ENCODE results near the gene CFAP61.

CFAP61 gene

GRCh38 chr20:20369250-20370093 lies 317.1 kb downstream of the CFAP61 start:
- no peak for FAIRE-seq

DNA sequence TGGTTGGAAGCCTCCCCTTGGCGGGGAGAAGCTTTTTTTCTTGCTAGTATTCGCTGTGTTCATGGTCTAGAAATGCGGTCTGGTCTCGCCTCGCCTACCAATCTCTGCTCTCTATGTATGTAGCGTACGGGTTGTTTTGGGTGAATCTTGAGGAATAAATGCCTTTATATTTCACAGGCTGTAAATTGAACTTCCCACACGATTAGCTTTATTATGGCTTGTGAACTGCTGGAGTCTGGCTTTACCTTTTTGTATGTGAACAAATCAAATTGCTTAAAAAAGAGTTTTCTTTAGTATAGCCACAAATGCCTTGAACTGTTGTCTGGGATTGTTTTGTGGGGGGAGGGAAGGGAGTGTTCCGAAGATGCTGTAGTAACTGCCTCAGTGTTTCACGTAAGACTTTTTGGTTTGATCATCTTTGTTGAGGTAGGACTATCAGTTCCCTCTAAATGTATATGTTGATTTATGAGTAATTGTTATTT lies 317.8 kb downstream of the CFAP61 start:
- no peak for FAIRE-seq

- FAIRE-seq: no peak
These were observed 318.8 kb downstream of the CFAP61 start for GRCh38 chr20:20371083-20371482.

DNA sequence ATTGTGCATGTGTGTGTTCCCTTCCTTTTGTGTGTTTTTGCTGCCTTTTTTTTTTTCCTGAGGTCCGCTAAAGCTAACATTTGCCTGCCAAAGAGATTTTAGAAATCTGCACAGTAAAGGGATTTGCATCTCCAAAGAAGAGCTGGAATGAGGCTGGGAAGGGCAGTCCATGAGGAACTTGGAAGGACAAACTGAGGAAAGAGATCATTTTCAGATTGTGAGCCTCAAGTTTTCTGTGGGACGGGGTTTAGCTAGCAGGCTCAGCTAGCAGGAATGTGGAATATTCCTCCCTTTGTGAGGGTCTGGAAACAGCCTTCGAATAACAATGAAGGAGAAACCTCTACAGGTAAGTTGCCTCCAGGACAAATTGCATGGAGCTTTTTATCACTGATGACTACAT lies 319.3 kb downstream of the CFAP61 start:
- no peak for FAIRE-seq

GRCh38 chr20:20373091-20373571 lies 320.8 kb downstream of the CFAP61 start:
- FAIRE-seq: no peak

DNA sequence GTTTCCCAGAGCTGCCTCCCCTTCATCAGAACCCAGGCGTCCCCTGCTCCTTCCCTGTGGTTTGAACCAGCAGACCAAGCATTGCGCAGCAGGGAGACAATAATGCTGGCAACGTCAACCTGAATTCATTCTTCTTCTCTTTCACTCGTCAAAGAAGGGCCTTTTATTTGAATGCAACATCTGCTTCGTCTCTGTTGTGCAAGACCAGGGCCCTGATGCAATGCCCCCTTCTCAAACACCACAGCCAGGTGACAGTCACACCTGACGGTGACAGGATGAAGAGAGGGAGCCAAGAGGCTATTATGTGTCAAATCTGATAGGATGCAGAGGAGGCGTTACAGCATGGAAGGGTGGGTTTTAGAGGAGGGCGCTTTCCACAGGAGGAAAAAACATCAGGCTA lies 323.5 kb downstream of the CFAP61 start:
- no peak for FAIRE-seq

DNA sequence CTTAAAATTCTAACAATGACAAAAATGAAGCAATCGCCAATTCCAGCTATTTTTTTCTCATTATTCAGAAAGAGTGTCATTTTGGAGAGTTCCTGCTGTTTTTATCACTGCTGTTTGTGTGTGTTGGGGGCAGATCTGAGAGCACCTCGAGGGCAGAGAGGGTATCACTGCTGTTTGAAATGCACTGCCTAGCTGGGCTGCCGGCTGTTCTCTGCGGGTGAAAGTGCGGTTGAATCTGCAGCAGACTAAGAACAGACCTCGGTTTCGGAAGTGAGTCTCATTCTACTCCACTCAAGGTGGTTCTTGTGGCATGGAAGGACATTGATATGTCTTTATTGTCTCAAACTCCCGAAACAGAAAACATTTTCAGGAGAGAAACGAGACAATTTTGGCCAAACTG lies 333.9 kb downstream of the CFAP61 start:
- no peak for FAIRE-seq

- no peak for FAIRE-seq
These were observed 338.1 kb downstream of the CFAP61 start for GRCh38 chr20:20390393-20390792.

- no peak for FAIRE-seq
These were observed 338.8 kb downstream of the CFAP61 start for GRCh38 chr20:20391115-20391514.

DNA sequence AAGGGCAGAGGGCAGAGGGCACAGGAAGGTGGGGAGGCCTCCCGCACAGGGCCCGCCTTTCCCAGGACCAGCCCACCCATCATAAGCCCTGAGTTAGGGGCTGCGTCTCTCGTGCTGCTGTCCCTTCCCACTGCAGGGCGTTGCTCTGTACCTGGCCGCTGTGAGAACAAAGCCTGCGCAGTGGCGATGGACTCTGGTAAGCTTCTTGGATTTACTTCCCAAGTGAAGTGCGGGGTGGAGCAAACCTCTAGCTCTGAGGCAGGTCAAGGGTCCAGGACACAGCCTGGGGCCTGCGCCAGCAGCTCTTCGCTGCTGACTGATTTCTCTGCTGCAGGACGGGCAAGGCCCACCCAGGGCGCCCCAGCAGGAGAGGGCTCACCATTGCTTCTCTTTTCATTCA lies 339.4 kb downstream of the CFAP61 start:
- FAIRE-seq: no peak

DNA sequence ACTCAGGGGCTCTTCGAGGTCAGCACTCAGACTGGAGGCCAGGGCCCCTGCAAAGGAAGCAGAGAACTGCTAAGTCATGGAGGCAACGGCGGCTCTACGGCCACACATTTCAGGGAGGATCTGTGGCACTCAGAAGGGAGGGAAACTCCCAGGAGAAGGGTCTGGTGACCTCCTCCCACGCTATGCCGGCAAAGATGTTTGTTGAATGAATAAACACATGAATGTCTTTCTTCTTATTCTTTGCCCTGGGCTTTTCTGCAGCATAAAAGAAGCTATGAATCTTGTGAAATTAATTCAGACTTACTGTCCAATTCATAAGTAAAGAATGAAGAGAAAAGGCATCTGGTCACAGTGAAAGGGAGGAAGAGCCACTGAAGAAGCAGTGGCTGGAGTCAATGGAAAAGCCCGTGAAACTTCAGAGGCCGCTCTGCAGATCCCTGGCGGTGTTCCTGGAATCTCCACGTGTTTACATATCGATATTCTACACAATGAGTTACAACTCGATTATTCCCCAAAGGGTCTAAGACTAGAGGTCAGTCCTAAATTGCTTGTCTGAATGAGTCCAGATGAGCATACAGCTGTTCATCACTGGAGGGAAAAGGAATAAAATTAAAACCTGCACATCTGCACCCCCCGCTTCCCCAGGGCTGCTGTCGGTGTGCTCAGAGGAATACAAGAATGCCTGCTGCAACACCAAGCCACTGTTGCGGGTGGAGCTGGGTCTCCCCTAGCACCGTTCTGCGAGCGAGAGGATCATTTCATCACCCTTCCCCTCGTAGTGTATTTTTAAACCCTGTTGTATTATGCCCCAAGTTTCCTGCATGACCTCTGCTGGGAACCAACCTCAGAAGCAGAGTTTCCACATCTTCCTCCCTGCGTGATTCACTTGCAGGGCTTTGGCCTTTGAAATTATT lies 341.1 kb downstream of the CFAP61 start:
- no peak for FAIRE-seq

DNA sequence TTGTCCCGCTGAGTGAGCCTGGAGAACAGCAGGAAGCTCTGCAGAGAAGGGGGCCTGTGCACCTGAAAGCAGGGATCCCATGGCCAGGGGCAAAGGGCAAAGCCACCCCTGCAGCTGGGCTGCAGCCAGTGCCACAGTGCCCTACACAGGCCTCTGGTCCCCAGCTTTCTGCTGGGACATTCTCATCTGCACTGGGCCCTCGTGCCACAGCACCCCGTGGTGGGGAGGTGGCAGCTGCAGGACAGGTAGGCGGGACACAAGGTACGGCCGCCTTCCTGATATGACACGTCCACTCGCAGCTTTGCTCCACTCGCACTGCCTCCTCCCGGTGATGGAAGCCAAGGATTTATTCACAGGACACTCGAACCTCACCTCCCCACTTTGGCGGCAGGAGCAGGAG lies 342.8 kb downstream of the CFAP61 start:
- FAIRE-seq: no peak

DNA sequence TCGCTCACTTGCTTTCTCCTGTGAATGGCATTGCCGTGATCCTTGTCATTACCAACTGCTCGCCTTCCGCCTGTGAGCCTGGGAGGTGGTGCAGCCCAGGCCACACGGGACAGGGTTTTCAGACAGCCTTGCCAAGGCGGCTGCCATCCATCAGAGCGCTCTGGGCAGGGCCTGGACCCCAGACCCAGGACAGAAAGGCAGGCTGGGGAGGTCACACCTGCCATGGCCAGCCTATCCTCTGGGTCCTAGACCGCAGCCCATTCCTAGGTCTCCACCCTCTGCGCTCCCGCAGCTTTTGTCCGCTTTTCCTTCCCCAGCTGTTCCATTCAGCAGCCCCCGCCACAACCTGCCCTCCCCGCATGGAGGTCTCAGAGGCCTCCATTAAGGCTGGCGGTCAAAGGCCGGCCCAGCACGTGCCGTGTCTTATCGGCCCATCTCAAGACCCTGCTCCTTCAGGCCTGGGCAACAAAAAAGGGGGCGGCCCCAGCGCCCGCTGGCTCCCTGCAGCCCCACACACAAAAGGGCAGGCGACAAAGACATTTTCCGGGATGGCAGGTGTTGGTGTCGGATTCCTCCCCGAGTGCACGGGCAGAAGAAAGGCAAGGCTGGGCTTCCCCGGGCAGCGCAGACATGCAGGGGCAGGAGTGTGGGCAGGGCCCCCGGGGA lies 343.7 kb downstream of the CFAP61 start:
- FAIRE-seq: no peak

DNA sequence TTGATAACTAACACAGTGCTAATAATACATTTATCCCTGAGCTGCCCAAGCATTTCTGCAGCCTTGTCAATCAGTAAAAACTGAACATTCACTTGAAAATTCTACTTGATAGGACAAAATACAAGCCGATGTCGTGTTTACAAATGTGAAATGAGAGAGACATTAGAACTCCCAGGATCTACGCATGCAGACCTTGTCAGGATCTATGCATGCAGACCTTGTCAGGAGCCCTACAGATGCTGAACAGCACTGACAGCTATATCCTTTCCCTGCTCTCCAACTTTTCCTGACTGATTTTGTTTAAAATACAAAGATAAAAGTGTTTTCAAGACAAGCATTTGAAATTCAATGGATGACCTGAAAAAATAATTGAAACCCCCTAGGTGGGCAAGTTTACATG lies 344.5 kb downstream of the CFAP61 start:
- FAIRE-seq: no peak

DNA sequence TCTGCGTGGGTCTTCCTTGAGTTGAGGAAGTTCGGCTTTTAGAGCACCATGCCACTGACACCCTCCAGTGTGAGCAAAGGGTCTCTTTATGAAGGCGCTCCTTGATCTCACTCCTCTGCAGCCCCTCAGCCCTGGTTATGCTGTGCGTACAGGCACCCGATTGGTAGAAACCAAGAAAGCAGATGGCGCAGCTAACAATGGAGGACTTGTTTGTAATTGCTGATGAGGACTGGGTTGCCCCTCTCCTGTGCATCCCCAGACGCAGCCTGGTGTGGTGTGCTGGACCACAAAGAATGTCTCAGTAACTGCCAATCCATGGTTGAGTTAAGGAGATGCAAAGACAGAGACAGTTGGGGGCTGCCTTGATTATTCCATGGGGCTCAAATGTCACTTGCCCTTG lies 345.8 kb downstream of the CFAP61 start:
- FAIRE-seq: no peak

GRCh38 chr20:20399531-20400500 lies 347.5 kb downstream of the CFAP61 start:
- FAIRE-seq: no peak

DNA sequence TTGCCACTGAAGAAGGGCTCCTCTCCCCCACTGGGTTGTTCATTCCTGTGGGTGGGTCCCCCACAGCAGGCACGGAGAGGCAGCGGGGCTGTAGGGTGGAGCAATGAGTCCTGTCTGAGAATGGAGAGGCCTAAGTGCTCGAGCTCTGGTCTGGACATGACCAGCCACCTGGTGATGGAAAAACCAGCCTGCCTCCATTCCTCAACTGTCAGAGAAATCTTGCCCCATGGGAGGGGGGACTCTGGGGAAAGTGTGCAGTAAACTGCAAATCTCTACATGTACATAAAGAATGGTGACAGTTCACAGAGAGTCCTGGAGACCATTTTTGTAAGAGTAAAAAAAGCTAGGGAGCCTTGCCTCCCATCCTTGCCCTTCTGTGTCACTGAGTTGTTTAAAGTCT lies 349.7 kb downstream of the CFAP61 start:
- no peak for FAIRE-seq

DNA sequence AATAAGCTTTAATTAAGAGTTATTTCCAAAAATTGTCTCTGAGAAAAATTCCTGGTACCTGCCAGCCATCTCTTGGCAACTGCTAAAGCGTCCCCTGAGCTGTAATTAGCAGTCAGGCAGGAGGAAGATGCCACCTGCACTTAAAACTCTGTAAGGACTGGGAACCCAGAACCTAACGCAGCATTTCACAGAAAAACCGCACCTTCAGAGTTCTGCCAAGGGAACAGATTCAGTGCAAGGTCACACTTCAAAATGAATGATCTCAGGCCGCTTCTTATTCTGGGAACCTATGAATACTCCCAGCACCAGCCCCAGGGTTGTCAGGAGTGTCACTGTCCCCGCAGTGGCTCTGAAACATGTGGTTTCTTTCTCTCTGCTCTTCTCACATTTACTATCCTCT lies 352.3 kb downstream of the CFAP61 start:
- FAIRE-seq: no peak

DNA sequence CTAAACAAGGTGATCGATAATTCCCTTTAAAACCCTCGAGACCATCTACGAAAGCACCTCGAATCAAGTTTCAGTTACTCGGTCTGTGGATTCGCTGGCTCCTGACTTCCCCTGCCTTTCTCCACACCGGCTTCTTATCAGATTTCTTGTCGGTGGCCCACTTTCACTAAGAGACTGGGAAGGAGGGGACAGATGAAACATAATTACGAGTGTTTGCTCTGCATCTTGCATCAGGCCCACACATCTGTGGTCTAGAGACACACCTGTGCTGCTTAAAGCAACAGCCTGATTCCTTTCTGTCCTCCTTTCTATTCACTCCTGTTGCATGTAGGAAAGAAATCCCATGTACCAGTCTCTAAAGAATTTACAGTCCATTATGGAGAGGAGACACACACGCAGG lies 353.3 kb downstream of the CFAP61 start:
- no peak for FAIRE-seq

DNA sequence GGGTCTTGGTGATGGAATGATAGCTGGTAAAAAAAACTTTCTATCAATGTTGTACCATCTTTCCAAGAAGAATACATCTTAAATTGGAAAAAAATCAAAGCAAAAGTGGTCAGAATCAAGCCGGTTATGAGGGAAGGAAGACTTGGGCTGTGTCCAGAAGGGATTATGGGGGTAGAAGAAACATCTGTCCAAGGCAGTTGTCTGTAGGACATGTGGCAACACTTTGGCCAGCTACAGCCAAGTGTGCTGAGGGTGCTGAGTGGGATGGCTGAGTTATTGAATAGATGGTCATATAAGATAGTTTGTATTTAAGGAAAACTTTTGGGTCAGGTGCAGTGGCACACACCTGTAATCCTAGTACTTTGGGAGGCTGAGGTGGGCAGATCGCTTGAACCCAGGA lies 354.0 kb downstream of the CFAP61 start:
- FAIRE-seq: no peak

- FAIRE-seq: no peak
These were observed 355.8 kb downstream of the CFAP61 start for GRCh38 chr20:20407891-20408805.

All from TTC549 (cell line).